MM.1S (cell line): Measurements from ENCODE around the gene ZCCHC8.

Experiments
- DNase-seq: peaks from one replicate; pipeline ENCODE4 v3.0.0-alpha.2; 2015
- H2AFZ ChIP-seq: fragments of 300-600 bp; sonication (generic); 2 replicates; pipeline ENCODE4 v1.6.0; 2016; ENCODE audit warnings: antibody characterized with exemption, low read length
- H3F3A ChIP-seq: fragments of 300-600 bp; sonication (generic); 2 replicates; pipeline ENCODE4 v1.6.1; 2016; ENCODE audit warnings: mild to moderate bottlenecking, antibody characterized with exemption, low read length, moderate library complexity, mixed read lengths; ENCODE audit not compliant: insufficient read depth
- H3K27ac ChIP-seq: fragments of 300-600 bp; sonication (generic); 2 replicates; pipeline ENCODE4 v1.5.1; 2016; ENCODE audit warnings: mild to moderate bottlenecking, low read length
- H3K27me3 ChIP-seq: fragments of 300-600 bp; sonication (generic); replicated peaks from 2 replicates; pipeline ENCODE4 v1.6.0; 2016; ENCODE audit warnings: low read length; ENCODE audit not compliant: insufficient read depth
- H3K36me3 ChIP-seq: fragments of 300-600 bp; sonication (generic); replicated peaks from 2 replicates; pipeline ENCODE4 v1.6.1; 2016; ENCODE audit warnings: mild to moderate bottlenecking, low read length, mixed read lengths; ENCODE audit not compliant: insufficient read depth
- H3K4me1 ChIP-seq: fragments of 300-600 bp; sonication (generic); 2 replicates; pipeline ENCODE4 v1.6.1; 2016; ENCODE audit warnings: low read length, mixed read lengths
- H3K4me2 ChIP-seq: fragments of 300-600 bp; sonication (generic); 2 replicates; pipeline ENCODE4 v1.6.0; 2016; ENCODE audit warnings: low read depth, low read length
- H3K4me3 ChIP-seq: fragments of 300-600 bp; sonication (generic); 2 replicates; pipeline ENCODE4 v1.5.1; 2016; ENCODE audit warnings: low read length, mixed read lengths
- H3K79me2 ChIP-seq: fragments of 300-600 bp; sonication (generic); 2 replicates; pipeline ENCODE4 v1.6.1; 2016; ENCODE audit warnings: mixed run types, low read length, mixed read lengths
- H3K9ac ChIP-seq: fragments of 300-600 bp; sonication (generic); 2 replicates; pipeline ENCODE4 v1.6.1; 2016; ENCODE audit warnings: low read length, mixed read lengths
- H3K9me2 ChIP-seq: fragments of 300-600 bp; sonication (generic); replicated peaks from 2 replicates; pipeline ENCODE4 v1.6.1; 2016; ENCODE audit warnings: mild to moderate bottlenecking, low read length, mixed read lengths; ENCODE audit not compliant: insufficient read depth
- H3K9me3 ChIP-seq: fragments of 300-600 bp; sonication (generic); replicated peaks from 2 replicates; pipeline ENCODE4 v1.6.1; 2016; ENCODE audit warnings: mild to moderate bottlenecking, low read length, mixed read lengths; ENCODE audit not compliant: insufficient read depth
- H4K20me1 ChIP-seq: fragments of 300-600 bp; sonication (generic); 2 replicates; pipeline ENCODE4 v1.6.1; 2016; ENCODE audit warnings: mild to moderate bottlenecking, low read length, moderate library complexity, mixed read lengths; ENCODE audit not compliant: insufficient read depth
- EZH2 ChIP-seq: fragments of 300-600 bp; sonication (generic); optimal IDR thresholded peaks from 2 replicates; pipeline ENCODE3; 2017; ENCODE audit warnings: low read depth, mild to moderate bottlenecking, antibody characterized with exemption, low read length, mixed read lengths
- EZH2phosphoT487 ChIP-seq: fragments of 300-600 bp; sonication (generic); IDR thresholded peaks from 2 replicates; pipeline ENCODE4 v1.6.1; 2018; ENCODE audit warnings: antibody characterized with exemption, low read length
- TF ChIP-seq, protein P1 (sequence below): fragments of 300-600 bp; sonication (generic); IDR thresholded peaks from 2 replicates; pipeline ENCODE4 v1.5.1; 2016; ENCODE audit warnings: antibody characterized with exemption, low read length, mixed read lengths

ZCCHC8 gene

DNA sequence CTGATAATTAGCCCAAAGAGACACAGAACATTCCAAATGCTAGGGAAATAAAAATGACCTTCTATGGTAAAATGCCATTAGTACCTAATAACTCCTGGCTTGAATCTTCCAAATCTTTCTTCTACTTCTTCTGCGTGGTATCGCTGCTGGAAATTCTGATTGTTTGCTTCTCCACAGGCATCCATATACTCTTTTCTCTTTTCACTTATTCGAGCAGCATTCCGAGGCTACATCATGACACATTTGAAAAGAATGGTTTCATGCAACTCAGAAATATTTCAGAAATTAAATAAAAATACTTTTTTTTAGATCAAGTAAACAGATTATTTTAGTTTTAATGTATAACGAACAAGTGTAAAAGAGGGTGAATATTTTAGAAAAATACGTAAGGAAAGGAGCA, 18.9 kb downstream of the ZCCHC8 start:
- H3K4me3 ChIP-seq, result no peak overlapping the region
- no peak overlapping the region for H2AFZ ChIP-seq
- no peaks in the 10 kb centered on the region for H3F3A ChIP-seq
- H3K27me3 ChIP-seq, result no peaks in the 10 kb centered on the region
- H3K9ac ChIP-seq, result no peak overlapping the region
- no peaks in the 10 kb centered on the region for H3K79me2 ChIP-seq
- H4K20me1 ChIP-seq, result no peaks in the 10 kb centered on the region
- TF ChIP-seq EZH2 (no peak), EZH2phosphoT487 (no peak)
- TF ChIP-seq, protein P1, sequence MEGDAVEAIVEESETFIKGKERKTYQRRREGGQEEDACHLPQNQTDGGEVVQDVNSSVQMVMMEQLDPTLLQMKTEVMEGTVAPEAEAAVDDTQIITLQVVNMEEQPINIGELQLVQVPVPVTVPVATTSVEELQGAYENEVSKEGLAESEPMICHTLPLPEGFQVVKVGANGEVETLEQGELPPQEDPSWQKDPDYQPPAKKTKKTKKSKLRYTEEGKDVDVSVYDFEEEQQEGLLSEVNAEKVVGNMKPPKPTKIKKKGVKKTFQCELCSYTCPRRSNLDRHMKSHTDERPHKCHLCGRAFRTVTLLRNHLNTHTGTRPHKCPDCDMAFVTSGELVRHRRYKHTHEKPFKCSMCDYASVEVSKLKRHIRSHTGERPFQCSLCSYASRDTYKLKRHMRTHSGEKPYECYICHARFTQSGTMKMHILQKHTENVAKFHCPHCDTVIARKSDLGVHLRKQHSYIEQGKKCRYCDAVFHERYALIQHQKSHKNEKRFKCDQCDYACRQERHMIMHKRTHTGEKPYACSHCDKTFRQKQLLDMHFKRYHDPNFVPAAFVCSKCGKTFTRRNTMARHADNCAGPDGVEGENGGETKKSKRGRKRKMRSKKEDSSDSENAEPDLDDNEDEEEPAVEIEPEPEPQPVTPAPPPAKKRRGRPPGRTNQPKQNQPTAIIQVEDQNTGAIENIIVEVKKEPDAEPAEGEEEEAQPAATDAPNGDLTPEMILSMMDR, result no peak
- no peak for DNase-seq
- no peak overlapping the region for H3K4me2 ChIP-seq
- H3K36me3 ChIP-seq, result no peaks in the 10 kb centered on the region; the same call in 1 of the 2 replicates
- H3K27ac ChIP-seq, result no peak overlapping the region
- no peaks in the 10 kb centered on the region for H3K9me2 ChIP-seq
- H3K4me1 ChIP-seq, result no peaks in the 10 kb centered on the region
- H3K9me3 ChIP-seq, result no peaks in the 10 kb centered on the region

DNA sequence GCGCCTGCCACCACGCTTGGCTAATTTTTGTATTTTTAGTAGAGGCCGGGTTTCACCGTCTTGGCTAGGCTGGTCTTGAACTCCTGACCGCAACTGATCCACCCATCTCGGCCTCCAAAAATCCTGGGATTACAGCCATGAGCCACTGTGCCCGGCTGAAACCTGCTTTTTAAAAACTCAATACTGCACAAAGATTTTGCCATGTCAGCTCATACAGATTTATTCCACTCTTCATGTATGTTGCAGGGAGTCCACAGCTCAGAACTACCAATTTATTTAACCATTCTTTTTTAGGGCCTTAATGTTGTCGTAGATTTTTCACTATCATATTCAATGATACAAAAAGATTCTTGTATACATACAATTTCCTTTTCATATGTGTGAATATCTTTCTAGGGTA, 20.0 kb downstream of the ZCCHC8 start:
- H4K20me1 ChIP-seq, result no peaks in the 10 kb centered on the region
- no peak overlapping the region for H3K4me3 ChIP-seq
- no peaks in the 10 kb centered on the region for H3K9me2 ChIP-seq
- no peaks in the 10 kb centered on the region for H3K4me1 ChIP-seq
- no peaks in the 10 kb centered on the region; the same call in 1 of the 2 replicates for H3K36me3 ChIP-seq
- no peak overlapping the region for H3K27ac ChIP-seq
- H3F3A ChIP-seq, result no peaks in the 10 kb centered on the region
- no peak for TF ChIP-seq EZH2
- TF ChIP-seq EZH2phosphoT487, result no peak
- TF ChIP-seq, protein P1, result no peak
- DNase-seq, result no peak
- H3K9me3 ChIP-seq, result no peaks in the 10 kb centered on the region
- no peaks in the 10 kb centered on the region for H3K27me3 ChIP-seq
- H3K79me2 ChIP-seq, result no peaks in the 10 kb centered on the region
- no peak overlapping the region for H2AFZ ChIP-seq
- no peak overlapping the region for H3K9ac ChIP-seq
- H3K4me2 ChIP-seq, result no peak overlapping the region

- no peak for DNase-seq
- no peaks in the 10 kb centered on the region for H3K36me3 ChIP-seq
- H3K9ac ChIP-seq, result no peak overlapping the region
- no peaks in the 10 kb centered on the region for H3K79me2 ChIP-seq
- no peaks in the 10 kb centered on the region for H3K27me3 ChIP-seq
- no peaks in the 10 kb centered on the region for H3K9me2 ChIP-seq
- TF ChIP-seq, protein P1, result no peak
- TF ChIP-seq EZH2 (no peak), EZH2phosphoT487 (no peak)
- no peaks in the 10 kb centered on the region for H4K20me1 ChIP-seq
- no peaks in the 10 kb centered on the region for H3K4me1 ChIP-seq
- no peaks in the 10 kb centered on the region for H3K9me3 ChIP-seq
- no peak overlapping the region for H3K27ac ChIP-seq
- H3K4me2 ChIP-seq, result no peak overlapping the region
- no peak overlapping the region for H3K4me3 ChIP-seq
- H2AFZ ChIP-seq, result no peak overlapping the region
- no peaks in the 10 kb centered on the region for H3F3A ChIP-seq
Measured at GRCh38 chr12:122474324-122474716, 26.4 kb downstream of the ZCCHC8 start.
